Anterior cingulate cortex (tissue), 58 donors: Measurements from ENCODE around the gene TOP2A.

ENCODE experiments used
- DNase-seq, 58 donors: peaks; one replicate each; lab custom pipeline; 2025; lab: John Stamatoyannopoulos, UW

Gene TOP2A, protein sequence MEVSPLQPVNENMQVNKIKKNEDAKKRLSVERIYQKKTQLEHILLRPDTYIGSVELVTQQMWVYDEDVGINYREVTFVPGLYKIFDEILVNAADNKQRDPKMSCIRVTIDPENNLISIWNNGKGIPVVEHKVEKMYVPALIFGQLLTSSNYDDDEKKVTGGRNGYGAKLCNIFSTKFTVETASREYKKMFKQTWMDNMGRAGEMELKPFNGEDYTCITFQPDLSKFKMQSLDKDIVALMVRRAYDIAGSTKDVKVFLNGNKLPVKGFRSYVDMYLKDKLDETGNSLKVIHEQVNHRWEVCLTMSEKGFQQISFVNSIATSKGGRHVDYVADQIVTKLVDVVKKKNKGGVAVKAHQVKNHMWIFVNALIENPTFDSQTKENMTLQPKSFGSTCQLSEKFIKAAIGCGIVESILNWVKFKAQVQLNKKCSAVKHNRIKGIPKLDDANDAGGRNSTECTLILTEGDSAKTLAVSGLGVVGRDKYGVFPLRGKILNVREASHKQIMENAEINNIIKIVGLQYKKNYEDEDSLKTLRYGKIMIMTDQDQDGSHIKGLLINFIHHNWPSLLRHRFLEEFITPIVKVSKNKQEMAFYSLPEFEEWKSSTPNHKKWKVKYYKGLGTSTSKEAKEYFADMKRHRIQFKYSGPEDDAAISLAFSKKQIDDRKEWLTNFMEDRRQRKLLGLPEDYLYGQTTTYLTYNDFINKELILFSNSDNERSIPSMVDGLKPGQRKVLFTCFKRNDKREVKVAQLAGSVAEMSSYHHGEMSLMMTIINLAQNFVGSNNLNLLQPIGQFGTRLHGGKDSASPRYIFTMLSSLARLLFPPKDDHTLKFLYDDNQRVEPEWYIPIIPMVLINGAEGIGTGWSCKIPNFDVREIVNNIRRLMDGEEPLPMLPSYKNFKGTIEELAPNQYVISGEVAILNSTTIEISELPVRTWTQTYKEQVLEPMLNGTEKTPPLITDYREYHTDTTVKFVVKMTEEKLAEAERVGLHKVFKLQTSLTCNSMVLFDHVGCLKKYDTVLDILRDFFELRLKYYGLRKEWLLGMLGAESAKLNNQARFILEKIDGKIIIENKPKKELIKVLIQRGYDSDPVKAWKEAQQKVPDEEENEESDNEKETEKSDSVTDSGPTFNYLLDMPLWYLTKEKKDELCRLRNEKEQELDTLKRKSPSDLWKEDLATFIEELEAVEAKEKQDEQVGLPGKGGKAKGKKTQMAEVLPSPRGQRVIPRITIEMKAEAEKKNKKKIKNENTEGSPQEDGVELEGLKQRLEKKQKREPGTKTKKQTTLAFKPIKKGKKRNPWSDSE (N-terminal part only)

DNA sequence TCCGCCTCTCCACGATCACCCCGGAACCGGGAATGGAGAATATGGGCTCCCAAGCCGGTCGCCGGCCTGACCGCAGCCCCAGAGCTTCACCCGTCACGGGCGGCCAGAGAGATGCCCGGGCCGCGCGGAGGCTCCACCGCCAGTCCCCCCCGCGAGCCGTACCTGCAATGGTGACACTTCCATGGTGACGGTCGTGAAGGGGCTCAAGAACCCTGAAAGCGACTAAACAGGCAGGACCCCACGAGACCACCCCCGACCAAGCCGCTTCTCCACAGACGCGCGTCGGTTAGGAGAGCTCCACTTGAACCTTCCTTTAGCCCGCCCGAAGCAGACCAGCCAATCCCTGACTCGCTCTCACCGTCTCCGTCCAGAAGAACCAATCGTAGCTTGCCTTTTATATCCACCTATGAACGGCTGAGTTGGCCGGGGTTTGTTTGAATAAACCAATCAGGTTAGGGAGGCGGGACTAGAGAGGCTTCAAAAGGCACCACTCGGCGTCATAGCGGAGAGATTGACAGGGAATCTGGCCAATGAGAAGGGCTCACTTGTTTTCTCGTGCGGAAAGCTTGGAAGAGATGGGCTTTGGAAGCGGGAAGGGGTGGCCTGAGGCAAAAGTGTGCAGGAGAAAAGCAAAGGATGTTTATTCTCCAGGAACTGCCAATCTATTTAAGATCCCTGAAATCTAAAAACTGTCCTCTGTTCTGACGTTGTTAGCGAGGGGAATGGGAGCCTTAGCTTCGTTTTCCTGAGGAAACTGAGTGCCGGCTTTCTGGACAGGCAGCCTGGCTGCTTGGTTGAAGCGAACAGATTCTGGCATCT lies at the start of gene TOP2A:
TSS of gene TOP2A (minus strand) at position 288 of the 819 bp plus-strand sequence. CDS start at position 183, 105 bp downstream.
- DNase-seq: peak; percentile 55 to 98 (median 94)

DNA sequence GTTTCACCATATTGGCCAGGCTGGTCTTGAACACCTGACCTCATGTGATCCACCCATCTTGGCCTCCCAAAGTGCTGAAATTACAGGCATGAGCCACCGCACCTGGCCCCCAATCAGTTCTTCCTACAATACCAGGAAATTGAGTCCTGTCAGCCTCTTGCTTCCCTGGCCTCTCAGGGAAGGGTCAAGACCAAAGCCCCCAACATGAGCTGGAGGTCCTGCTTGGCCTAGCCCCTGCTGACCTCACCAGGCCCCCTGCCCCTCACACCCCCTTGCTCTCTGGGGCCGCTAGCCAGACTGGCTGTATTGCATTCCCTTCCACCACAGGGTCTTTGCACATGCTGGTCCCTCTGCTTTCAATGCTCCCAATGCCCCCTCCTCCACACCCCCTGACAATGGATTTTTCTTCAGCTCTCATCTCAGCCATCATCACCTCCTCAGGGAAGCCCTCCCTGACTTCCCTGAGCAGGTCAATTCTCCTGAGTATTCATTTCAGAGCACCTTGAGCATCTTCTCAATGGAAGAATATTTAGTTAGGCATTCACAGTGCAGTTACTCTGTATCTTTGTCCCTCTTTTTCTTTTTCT lies 49.7 kb upstream of the TOP2A start:
- no peak for DNase-seq

DNA sequence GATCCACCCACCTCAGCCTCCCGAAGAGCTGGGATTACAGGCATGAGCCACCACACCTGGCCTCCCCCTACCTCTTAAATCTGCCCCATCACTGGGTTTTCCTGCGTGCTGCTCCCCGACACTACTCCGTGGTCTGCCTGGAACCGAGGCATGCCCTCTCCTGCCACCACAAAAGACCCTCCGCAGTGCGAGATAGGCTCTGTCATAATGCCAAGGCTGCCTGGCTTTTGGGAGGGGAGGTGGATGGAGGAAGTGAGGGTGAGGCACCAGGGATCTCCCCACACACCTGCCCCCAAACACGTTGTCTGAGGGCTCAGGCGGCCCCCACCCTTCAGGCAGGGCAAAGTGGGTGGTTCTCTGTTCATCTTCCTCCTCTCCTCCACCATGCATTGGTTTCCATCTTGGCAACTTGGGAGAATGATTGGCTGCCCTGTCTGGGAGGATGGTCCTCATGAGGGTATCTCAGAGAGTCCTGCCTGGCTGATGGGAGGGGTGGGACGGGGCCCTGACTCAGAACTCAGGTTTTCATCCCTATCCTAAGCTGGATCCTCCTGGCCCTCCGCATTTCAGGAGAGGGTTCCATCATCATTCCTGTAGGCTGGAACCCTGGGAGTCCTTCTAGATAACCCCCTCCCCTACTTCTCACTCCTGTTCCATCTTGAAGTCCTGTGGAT lies 48.7 kb upstream of the TOP2A start:
- no peak for DNase-seq

DNA sequence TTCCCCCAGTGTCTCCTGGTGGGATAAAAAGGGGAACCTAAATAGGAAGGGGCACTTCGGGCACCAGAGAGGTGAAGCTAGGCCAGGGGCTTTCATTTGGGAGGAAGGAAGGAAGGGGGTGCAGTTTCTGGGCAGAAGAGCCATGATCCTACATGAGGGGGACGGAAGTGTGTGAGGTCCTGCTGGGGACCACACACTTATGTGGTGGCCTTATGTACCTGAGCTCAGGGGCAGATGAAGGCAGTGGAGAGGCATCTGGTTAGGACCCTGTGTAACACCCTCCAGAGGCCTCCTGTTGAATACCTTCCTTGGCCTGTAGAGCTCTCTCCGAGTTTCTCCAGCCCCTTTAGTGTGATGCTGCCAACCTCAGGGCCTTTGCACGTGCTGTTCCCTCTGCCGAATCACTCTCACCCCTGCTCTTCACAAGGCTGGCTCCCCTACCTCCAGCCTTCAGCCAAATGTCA lies 46.7 kb upstream of the TOP2A start:
- no peak for DNase-seq

DNA sequence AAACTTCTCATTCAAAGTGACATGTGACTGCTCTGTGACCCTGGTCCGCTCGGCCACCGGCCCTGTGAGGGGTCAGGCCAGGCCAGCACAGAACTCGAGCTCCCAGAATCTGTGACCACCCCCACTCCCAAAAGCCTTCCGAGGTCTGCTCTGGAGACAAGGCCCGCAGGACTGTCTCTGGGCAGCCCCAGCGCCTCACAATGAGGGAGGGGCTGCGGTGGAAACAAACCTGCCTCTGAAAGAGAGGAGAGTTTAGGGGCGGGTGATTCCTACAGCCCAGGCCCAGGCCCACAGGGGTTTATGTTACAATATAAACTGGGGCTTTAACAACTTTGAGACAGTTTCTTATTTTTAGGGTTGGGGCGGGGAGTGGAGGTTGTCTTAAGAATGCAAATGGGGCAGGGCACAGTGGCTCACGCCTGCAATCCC lies 45.4 kb upstream of the TOP2A start:
- no peak for DNase-seq

DNA sequence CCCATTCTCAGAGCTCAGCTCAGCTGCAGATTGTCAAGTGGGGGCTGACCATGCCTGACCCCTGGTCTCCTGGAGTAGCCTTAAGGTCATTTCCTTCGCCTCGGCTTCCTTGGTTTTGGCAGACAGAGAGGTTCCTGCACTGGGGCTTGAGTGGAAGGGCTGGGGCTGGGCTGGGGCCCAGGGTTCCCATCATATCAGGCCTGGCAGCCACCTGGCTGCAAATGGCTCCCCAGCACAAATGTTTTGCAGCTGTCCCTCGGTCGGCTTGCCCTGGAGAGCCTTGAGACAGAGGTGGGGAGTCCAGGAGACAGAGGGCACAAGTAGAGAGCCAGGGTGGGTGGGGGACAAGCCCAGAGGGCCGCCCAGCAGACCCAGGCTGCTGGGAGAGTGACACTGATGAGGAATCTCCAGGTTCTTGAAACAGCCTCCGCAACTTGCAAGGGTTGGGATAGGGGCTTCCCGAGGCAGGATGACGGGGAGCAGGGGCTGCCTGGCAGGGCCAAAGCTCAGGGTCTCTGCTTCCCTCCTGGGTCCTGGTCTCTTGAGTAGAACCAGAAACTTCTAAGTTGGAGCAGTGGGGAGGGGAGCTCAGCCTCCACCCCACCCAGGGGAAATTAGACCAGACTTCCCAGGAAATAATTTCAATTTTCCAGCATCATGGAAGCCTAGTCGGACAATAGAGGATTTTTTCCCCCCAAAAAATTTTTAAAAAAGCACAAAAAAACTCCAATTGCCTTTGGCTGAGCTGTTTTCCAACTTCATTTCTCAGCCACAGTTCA lies 44.8 kb upstream of the TOP2A start:
- DNase-seq: no peak

DNA sequence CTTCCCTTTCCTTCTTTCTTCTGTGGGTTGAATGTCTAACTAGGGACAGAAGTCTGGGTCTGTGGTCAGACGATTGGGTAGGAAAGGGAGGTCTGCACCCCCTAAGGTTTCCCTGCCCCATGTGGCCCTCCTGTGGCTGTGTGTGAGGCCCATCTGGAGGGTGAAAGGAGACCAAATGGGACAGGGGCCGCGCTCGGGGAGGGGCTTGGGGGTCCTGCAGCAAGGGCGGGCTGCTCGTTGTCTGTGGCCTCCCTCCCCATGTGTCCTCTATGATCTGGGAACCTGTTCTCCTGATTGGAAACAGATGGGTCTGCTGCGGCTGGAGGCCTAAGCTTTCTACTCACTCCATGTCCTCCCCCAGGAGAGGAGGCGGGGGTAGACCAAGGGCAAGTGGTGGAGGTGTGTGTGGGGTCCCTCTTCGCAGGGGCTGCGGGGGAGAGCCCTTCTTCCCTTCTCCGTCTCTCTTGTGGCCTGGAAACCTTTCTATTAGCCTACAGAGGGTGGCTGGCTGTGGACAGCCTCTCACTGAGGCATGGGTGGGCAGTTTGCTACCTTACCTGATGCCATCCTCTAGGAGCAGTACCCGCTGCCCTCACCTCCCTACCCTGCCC lies 44.1 kb upstream of the TOP2A start:
- no peak for DNase-seq

DNA sequence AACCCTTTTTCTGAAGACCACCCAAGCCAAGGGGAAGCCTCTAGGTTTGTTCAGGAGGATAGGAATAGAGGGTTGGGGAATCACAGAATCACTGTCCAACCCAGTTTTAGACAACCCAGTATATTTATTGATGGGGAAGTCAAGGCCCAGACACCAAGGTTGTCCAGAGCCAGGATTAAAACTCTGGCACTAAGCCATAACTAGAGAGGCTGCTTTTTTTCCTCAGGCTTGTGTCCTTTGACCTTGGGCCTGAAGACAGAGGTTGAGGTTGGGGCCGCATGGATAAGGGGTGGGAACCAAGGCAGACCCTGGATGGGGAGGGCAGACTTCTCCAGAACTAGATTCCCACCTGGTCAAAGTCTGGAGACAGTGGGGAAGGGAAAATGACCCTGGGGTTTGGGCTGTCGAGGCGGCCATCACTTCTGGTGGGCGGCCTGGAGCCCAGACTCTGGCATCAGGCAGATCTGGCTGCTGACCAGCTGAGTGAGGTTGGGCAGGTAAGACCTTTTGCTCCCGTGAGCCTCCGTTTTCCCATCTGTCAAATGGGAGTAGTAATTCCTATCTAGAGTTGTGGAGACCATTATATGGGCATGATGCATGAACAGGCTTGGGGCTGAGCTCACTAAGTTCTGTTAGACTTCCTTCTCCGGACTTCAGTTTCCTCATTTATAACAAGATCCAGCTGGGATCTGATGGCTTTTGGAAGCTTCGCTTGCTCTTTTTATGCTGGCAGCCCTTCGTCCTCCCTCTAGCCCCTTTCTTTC lies 43.5 kb upstream of the TOP2A start:
- DNase-seq: no peak

DNA sequence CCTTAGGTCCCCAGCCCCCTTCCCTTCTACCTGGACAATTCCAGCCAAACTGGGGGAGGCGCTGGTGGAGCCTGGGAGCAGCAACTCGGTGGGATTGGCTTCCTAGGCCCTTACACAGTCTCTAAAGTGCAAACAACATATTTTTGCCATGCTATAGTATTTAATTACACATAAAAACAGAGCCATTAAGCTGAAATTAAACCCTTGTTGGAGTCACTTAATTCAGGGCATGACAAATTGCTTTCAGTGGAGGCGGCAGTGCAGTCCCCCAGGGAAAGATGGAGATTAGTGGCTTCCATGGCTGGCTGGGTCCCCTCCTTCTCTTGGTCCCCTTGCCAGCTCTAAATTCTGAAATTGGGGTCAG lies 42.9 kb upstream of the TOP2A start:
- DNase-seq: no peak

DNA sequence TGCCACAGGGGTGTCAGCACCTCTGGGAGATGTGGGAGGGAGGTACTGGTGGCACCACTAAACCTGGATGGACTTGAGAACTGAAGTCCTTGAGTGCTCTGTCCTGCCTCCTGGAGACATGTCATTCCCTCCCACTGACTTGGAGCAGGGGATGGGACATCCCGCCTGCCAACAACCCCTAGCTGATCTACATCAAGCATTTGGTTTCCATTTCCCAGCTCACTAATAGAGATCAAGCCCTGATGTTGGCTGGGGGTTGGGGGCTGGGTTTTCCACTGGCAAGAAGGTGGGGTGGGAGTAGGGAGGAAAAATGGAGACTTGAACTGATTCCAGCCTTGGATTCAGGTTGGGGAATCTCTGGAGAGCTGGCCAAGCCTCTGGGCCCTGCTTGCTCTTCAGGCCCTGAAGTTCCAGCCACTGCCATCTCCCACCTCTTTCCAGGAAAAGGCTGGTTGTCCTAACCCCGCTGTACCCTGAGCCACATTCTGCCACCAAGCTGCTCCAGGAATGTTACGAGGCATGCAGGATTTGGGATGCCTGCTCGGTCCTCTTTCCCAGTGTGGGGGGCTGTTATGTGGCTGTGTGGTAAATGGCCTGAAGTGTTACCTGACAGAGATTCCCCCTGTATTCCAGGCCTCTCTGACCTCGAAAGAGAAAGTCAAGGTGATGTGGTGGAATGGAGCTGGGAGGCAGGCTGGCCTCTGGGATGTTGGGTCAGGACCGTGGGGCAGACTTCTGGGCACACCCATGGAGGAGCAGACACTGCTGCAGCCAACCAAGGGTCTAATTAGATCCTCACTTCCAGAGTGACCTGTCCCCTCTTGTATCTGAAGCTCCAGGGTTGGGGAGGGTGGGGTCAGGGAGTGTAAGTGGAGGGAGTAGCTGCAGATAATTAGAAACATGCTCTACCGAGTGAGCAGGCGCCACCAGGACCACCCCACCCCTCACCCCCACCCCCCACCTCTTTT lies 42.2 kb upstream of the TOP2A start:
- no peak for DNase-seq

DNA sequence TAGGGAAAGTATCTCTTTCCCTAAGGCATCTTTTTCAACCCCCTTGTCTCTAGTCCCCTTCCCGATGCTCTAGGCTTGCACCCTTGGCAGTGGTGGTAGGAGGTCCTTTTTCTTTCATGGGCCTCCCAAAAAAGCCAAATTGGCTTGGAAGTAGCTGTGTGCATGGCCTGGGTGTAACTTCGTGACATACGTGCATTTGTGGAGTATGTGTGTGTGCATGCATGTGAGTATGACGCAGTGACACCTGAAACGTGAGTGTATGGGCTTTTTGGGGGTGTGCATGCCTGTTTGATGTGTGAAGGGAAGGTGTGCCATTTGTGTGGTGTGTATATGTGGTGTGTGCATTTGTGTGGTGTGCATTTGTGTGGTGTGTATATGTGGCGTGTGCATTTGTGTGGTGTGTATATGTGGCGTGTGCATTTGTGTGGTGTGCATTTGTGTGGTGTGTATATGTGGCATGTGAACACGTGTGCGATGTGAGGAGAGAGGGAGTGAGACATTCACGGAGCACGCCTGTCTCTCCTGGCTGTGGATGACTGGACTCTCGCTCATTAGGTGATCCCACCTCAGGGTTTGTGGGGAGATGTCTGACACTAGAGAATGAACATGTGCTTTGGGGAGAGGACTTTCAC lies 41.3 kb upstream of the TOP2A start:
- DNase-seq: no peak

DNA sequence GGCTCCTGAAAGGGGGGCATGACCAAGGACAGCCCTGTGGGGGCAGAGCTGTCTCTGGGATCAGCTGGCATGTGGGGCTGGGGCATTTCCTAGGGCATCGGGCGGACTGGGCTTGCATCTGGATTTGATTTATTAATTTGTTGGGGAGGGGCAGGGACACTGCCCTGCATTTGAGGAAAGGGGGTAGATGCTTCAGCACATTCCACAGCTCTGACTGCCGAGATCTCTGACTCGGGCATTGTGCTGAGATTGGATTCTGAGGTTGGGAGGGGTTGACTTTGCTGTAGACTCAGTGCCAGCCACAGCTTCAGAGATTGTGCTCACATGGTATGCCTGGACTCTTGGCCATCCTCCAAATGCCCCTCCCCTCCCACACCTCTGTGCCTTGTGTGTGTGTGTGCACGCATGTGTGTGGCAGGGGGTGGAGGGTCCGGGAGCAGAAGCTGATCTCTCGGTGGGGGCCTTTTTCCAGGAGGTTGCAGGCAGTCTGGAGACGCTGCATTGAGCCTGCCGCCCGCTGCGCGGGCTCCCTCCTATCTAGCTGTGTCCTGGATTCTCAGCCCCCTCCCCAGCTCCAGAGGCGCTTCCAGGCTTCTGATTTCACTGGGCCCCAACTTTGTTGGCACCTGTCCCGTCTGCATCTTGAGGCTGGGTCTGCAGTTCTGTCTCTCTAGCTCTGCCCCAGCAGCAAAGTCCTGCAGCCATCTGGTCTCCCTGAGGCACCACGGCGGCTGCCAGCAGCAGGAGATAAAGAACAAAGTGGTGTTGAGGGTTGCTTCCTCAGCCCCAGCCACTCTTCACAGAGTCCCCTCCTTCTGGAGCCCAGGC lies 40.5 kb upstream of the TOP2A start:
- no peak for DNase-seq

DNA sequence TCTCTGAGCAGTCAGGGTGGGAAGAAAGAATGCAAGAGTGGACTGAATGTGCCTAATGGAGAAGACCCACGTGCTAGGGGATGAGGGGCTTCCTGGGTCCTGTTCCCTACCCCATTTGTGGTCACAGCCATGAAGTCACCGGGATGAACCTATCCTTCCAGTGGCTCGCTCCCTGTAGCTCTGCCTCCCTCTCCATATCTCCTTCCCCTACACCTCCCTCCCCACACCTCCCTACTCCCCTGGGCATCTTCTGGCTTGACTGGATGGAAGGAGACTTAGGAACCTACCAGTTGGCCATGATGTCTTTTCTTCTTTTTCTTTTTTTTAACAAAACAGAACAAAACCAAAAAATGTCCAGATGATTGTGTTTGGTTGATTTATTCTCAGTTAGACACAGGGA lies 39.7 kb upstream of the TOP2A start:
- DNase-seq: no peak

DNA sequence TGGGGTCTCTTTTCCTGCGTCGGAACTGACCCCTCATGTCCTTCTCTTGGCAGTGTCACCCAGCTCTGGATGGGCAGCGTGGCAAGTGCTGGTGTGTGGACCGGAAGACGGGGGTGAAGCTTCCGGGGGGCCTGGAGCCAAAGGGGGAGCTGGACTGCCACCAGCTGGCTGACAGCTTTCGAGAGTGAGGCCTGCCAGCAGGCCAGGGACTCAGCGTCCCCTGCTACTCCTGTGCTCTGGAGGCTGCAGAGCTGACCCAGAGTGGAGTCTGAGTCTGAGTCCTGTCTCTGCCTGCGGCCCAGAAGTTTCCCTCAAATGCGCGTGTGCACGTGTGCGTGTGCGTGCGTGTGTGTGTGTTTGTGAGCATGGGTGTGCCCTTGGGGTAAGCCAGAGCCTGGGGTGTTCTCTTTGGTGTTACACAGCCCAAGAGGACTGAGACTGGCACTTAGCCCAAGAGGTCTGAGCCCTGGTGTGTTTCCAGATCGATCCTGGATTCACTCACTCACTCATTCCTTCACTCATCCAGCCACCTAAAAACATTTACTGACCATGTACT lies 38.8 kb upstream of the TOP2A start:
- DNase-seq: no peak
